HT1080 (cell line): ENCODE measurements around the gene ASPG. TPM values are rescaled to one million over a fixed set of nuclear protein-coding genes. Genes with fewer than 3 reads are reported as not detected.

Experiments used
- DNase-seq: peaks from one replicate; pipeline ENCODE4 v3.0.0-alpha.2; 2015; ENCODE audit warnings: low read depth
- total RNA-seq: library from RNA; depleted of rRNA; stranded (reverse); fragments of >200 nt; shearing (Covaris generic); gene quantifications from 2 replicates; pipeline ENCODE4 v1.2.3, GENCODE V29; 2014

Gene ASPG
- total RNA-seq, 1 experiment from 2014 or later: not detected

GRCh38 chr14:104073764-104074163, 11.7 kb upstream of the ASPG start:
- no peak for DNase-seq

DNA sequence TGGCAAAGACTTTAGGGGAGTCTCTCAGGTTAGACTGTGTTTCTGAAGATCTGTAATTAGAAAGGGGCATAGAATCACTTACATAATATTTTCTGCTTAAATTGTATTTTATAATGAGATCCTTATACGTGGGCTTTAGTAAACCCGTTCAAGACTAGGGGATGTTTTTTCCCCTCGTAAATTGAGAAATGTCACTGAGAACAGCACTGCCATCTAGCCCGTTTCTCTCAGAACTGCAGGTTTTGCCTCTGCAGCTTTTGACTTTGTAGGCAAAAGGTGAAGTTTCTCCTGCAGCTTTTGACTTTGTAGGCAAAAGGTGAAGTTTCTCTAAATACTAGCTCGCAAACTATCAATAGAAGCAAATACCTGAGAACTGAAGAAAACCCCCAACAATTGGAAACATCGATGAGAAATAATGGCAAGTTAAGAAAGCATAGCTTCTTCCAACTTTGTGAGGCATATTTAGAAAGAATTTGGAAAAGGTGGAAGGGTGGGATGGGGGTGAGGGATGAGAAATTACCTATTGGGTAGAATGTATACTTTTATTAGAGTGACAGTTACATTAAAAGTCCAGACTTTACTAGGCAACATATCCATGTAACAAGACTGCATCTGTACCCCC, 9.9 kb upstream of the ASPG start:
- DNase-seq: no peak

GRCh38 chr14:104076743-104077142, 8.8 kb upstream of the ASPG start:
- DNase-seq: no peak

GRCh38 chr14:104078031-104078455, 7.5 kb upstream of the ASPG start:
- peak; percentile 82 for DNase-seq

GRCh38 chr14:104080376-104081260, 4.9 kb upstream of the ASPG start:
- DNase-seq: no peak

- no peak for DNase-seq
These were observed 4.2 kb upstream of the ASPG start for GRCh38 chr14:104081261-104081835.

- DNase-seq: no peak
These were observed 3.5 kb upstream of the ASPG start for GRCh38 chr14:104081951-104082464.

GRCh38 chr14:104082807-104083206, 2.7 kb upstream of the ASPG start:
- no peak for DNase-seq

DNA sequence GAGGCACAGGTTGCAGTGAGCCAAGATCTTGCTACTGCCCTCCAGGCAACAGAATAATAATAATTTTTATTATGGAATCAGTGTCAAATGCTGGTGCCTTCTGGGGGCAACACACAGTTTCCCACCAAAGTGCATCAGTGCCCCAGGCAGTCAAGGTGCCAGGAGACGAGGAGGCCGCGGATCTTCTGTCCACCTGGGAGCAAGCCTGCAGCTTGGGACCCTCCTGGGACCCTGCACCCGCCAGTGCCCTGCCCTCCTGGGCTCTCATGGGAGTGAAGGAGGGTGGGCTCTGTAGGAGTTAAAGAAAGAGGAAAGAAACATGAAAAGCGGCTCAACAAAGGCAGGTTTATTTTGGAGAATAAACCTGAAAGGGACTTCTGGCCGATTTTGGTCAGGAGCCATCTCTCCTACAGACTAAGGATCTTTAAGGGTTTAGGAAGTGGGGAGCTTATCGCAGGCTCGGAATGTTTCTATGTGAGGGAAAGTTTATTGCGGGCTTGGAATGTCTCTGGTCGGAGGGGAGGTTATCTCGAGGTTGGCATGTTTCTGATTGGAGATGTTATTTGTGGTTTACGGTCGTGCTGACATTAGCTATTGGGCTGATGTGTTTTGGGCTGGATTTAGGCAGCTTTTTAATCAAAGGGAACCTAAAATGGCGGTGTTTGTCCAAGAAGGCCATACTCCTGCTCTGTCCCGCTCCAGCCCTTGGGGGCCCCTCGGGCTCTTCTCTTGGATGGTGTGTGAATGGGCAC, 1.1 kb upstream of the ASPG start:
- no peak for DNase-seq

GRCh38 chr14:104085889-104086201, 345 bp downstream of the ASPG start:
- no peak for DNase-seq

DNA sequence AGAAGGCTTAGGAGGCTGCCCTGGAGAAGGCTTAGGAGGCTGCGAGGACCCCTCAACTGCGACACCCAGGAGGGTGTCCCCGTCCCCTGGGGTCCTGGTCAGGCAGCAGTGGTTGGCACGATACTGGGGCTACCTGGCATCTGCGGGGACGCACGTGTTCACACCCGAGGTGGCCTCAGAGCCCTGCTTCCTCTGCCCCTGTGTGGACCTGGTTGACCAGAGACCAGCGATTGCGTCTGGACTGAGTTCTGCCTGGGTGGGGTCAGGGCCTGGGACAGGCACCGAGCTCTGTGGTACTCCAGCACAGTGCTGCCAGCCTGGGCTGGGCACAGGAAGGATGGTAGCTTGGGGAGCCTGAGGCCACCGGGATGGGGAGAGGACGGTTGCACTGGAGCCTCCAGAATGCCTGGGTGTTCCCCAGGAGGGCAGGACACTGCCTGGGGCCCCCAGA, 735 bp downstream of the ASPG start:
- no peak for DNase-seq

GRCh38 chr14:104086661-104087461, 1.4 kb downstream of the ASPG start:
- DNase-seq: no peak

DNA sequence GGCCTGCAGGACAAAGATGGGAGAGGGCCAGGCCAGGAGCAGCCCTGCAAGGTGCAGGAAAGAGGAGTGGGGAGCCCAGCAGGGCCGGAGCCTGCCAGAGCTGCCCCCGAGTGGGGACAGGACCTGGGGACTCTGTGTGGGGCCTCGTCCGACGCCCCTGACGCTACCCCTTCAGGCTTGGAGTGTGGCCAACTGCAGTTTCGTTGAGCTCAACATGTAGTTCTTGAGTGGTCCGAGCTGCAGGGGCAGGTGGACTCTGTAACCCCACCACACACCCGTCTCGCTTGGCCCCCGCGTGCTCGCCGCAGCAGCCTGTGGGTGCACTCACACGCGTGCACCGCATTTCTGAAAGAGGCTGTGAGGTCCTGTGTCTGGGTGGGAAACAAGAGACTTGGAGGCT, 2.0 kb downstream of the ASPG start:
- DNase-seq: no peak

GRCh38 chr14:104087981-104088850, 2.7 kb downstream of the ASPG start:
- DNase-seq: no peak

DNA sequence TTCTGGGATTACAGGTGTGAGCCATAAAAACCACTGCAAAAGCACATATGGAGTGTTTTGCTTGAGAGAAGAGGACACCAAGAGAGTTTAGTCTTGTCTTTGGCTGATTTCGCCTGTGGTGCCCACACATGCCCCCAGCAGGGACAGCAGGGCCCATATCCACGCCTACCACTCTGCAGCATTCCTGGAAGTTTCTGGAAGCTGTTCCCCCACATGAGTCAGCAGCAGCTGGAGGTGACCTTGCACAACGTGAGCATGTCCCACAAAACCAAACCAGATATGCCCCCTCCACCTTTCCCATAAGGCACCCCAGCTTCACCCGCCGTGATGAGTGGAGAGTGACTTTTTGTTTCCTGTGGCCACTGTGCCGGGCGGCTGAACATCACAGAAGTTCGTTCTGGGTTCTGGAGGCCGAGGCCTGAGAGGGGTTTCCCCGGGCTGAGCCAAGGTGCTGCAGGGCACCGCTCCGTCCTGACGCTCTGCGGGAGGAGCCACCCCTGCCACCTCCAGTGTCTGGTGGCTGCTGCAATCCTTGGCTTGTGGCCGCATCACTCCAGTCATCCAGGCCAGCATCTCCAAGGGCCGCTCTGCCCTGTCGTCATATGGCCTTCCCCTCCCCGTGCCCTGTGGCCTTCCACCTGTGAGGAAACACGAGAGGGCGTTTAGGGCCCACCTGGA, 4.7 kb downstream of the ASPG start:
- DNase-seq: no peak

- DNase-seq: no peak
These were observed 5.8 kb downstream of the ASPG start for GRCh38 chr14:104091061-104091926.

- DNase-seq: no peak
These were observed 6.6 kb downstream of the ASPG start for GRCh38 chr14:104091927-104092771.
